Measurements from ENCODE around the gene JAK3. TPM values are rescaled to one million over a fixed set of nuclear protein-coding genes. Genes with fewer than 3 reads are reported as not detected.

JAK3 gene
- total and polyA plus RNA-seq, 2 of the 13 experiments (the other 11 are each of a cell fraction or from before 2014, with no cell fraction given): 3.4 to 18.6 TPM

- Histone ChIP-seq H3K27me3 (ENCODE audit: control insufficient read depth in 1 of 2, insufficient read depth in 2 of 2, low read length in 2 of 2) (no peaks in the 10 kb centered on the region), H3K27ac (ENCODE audit: extremely low read length, insufficient read depth, low read length) (no peak overlapping the region), H3K36me3 (replicated peaks in 1 of 2; ENCODE audit: control insufficient read depth in 1 of 2, insufficient read depth in 2 of 2, low read length in 2 of 2) (peaks cover 0 to 2% of the 10 kb centered on the region in 2 experiments; a peak in 2 of 5 replicates), H2AFZ (ENCODE audit: low read length) (no peak overlapping the region), H4K20me1 (ENCODE audit: insufficient read depth, low read length) (no peaks in the 10 kb centered on the region), H3K4me3 (replicated peaks in 1 of 3; ENCODE audit: insufficient read depth in 1 of 3, low read depth in 2 of 3, low read length in 3 of 3) (no peak overlapping the region), H3K4me2 (ENCODE audit: low read depth, low read length) (no peak overlapping the region), H3K79me2 (ENCODE audit: insufficient read depth, low read length) (no peaks in the 10 kb centered on the region), H3K4me1 (ENCODE audit: insufficient read depth, low read length) (no peaks in the 10 kb centered on the region), H3K9ac (ENCODE audit: insufficient read depth, low read depth, low read length) (no peak overlapping the region), H3K9me3 (ENCODE audit: low read length) (no peaks in the 10 kb centered on the region)
- intact Hi-C loops (cut with micrococcal nuclease; ENCODE audit: unreplicated experiment): no loop called here
- in situ Hi-C loops (cut with HindIII; ENCODE audit: extremely low pct_ligation_motif_present, low pct_unique_long_range_greater_than_20kb): no loop called here
- FAIRE-seq (no peak), DNase-seq (ENCODE audit: low spot score) (no peak), ATAC-seq (no peak)
- ChIA-PET CTCF (ENCODE audit: low intra/inter-chr PET ratio, low total read pairs) (no interaction called here), POLR2A (no interaction called here)
- TF ChIP-seq SP140L (CRISPR knock-in tag; IDR thresholded peaks at IDR 0.05; ENCODE audit: borderline replicate concordance) (no peak), MAFK (conservative IDR thresholded peaks at IDR 0.05 in 1 of 2, IDR thresholded peaks at IDR 0.05 in 1 of 2; ENCODE audit: low read length in 2 of 2) (0 out of 4 replicates have a peak, but pooled peaks of 1 of the 2 experiments have one; percentile 9)
- no TSS peak for BruUV-seq (replicated peaks)
- WGBS (ENCODE audit: low lambda C conversion rate): 90% methylated on average over 16 of the region's 20 CpGs
Measured at GRCh38 chr19:17811681-17812080, 36.1 kb downstream of the JAK3 start.

GRCh38 chr19:17811103-17811502, 36.7 kb downstream of the JAK3 start:
- Histone ChIP-seq H3K27me3 (ENCODE audit: control insufficient read depth in 1 of 2, insufficient read depth in 2 of 2, low read length in 2 of 2) (no peaks in the 10 kb centered on the region), H3K4me2 (ENCODE audit: low read depth, low read length) (no peak overlapping the region), H3K79me2 (ENCODE audit: insufficient read depth, low read length) (no peaks in the 10 kb centered on the region), H3K36me3 (replicated peaks in 1 of 2; ENCODE audit: control insufficient read depth in 1 of 2, insufficient read depth in 2 of 2, low read length in 2 of 2) (peaks cover 0 to 2% of the 10 kb centered on the region in 2 experiments; a peak in 2 of 5 replicates), H3K4me3 (replicated peaks in 1 of 3; ENCODE audit: insufficient read depth in 1 of 3, low read depth in 2 of 3, low read length in 3 of 3) (no peak overlapping the region), H3K27ac (ENCODE audit: extremely low read length, insufficient read depth, low read length) (no peak overlapping the region), H3K9ac (ENCODE audit: insufficient read depth, low read depth, low read length) (no peak overlapping the region), H3K4me1 (ENCODE audit: insufficient read depth, low read length) (no peaks in the 10 kb centered on the region), H4K20me1 (ENCODE audit: insufficient read depth, low read length) (no peaks in the 10 kb centered on the region), H2AFZ (ENCODE audit: low read length) (no peak overlapping the region), H3K9me3 (ENCODE audit: low read length) (no peaks in the 10 kb centered on the region)
- no peak for DNase-seq (ENCODE audit: low spot score)
- 94% methylated on average over 2 of the region's 2 CpGs for WGBS (ENCODE audit: low lambda C conversion rate)
- POLR2A ChIA-PET: no interaction called here
- intact Hi-C loops (cut with micrococcal nuclease; ENCODE audit: unreplicated experiment): no loop called here
- CTCF ChIA-PET (ENCODE audit: low intra/inter-chr PET ratio, low total read pairs): no interaction called here
- in situ Hi-C loops (cut with HindIII; ENCODE audit: extremely low pct_ligation_motif_present, low pct_unique_long_range_greater_than_20kb): no loop called here
- no peak for FAIRE-seq
- no TSS peak for BruUV-seq (replicated peaks)
- TF ChIP-seq ZNF501 (CRISPR knock-in tag; IDR thresholded peaks at IDR 0.05) (no peak), ZNF275 (CRISPR knock-in tag; IDR thresholded peaks at IDR 0.05; ENCODE audit: borderline replicate concordance) (no peak)
- ATAC-seq: no peak
